ENCODE results near the gene KDM3A. TPM values are rescaled to one million over a fixed set of nuclear protein-coding genes. Genes with fewer than 3 reads are reported as not detected.

Gene KDM3A
- total RNA-seq (10 to 100 TPM; 41.3 to 54.3 (median 47.1) TPM), polyA plus RNA-seq (21.0 TPM)
- long read RNA-seq, donor 1, full-length matches to known transcripts = 11 of 32 reads
- long read RNA-seq, donor 1, partial matches to known transcripts = 12 of 32 reads
- long read RNA-seq, donor 1, other reads (novel, unspliced or antisense) = 9 of 32 reads
- long read RNA-seq, donor 2, full-length matches to known transcripts = 13 of 21 reads
- long read RNA-seq, donor 2, partial matches to known transcripts = 5 of 21 reads
- long read RNA-seq, donor 2, other reads (novel, unspliced or antisense) = 3 of 21 reads
- long read RNA-seq, donor 3, full-length matches to known transcripts = 51 of 105 reads
- long read RNA-seq, donor 3, partial matches to known transcripts = 33 of 105 reads
- long read RNA-seq, donor 3, other reads (novel, unspliced or antisense) = 21 of 105 reads
- long read RNA-seq, donor 4, full-length matches to known transcripts = 15 of 25 reads
- long read RNA-seq, donor 4, partial matches to known transcripts = 3 of 25 reads
- long read RNA-seq, donor 4, other reads (novel, unspliced or antisense) = 7 of 25 reads

GRCh38 chr2:86440631-86441391, at the start of gene KDM3A:
TSS of gene KDM3A (plus strand) at chr2:86441371. CDS start at chr2:86442048, 677 bp downstream.
- peak within 1 kb of the TSS; percentile 99 for H3K4me3 ChIP-seq (ENCODE audit: low read length)
- H3K27ac ChIP-seq (ENCODE audit: low read length) = peak within 1 kb of the TSS; percentile 100
- intact Hi-C loops (cut with DNase I) = loop anchor here in 1 of 4 donors (10.0 kb wide), 2 partner anchors 216 to 246 kb away; partner anchors contain the start of genes IMMT and MRPL35
- H3K4me1 ChIP-seq (ENCODE audit: control insufficient read depth, insufficient read depth, low read length) = peaks cover 5% of the 10 kb centered on the region
- under 1% methylated on average over 51 of the region's 51 CpGs for WGBS
- H3K9me3 ChIP-seq (ENCODE audit: control insufficient read depth, low read length) = no peaks in the 10 kb centered on the region
- ATAC-seq (peak; percentile 96 to 97), DNase-seq (peak; percentile 100)
- H3K27me3 ChIP-seq (ENCODE audit: control insufficient read depth, insufficient read depth) = no peaks in the 10 kb centered on the region

DNA sequence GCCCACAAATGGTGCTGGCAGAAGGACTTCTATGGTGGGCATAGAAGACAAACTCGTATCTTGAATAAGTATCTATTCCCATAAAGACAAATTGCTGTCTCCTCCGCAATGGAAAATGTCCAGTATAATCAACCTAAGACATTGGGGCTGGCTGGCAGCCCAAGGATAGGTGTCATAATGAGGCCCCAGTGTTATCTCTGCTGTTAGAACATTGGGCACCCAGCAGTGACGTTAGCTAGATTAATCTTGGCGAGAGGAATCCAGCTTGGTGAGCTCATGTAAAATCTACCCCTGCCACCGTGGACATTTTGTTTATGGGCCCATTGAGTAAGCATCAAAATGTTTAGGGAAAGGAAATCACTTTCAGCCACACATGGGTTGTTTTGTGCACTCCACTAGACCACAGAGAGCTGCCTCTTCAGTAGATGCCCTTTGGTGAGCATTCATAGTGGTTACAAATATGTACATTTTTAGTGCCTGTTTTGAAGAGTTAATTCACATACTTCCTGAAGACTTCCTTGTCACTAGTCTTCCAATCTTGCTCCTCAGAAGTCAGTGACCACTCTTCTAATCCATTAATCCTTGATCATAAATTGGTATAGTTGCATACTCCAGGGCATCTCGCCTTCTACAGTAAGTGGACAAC, 48.2 kb upstream of the KDM3A start:
- intact Hi-C loops (cut with DNase I) = no loop called here

GRCh38 chr2:86393521-86394491, 47.4 kb upstream of the KDM3A start:
- no peaks in the 10 kb centered on the region for H3K4me1 ChIP-seq (ENCODE audit: control insufficient read depth, insufficient read depth, low read length)
- H3K27me3 ChIP-seq (ENCODE audit: control insufficient read depth, insufficient read depth) = no peaks in the 10 kb centered on the region
- ATAC-seq = peak; percentile 80 to 91
- peak overlapping the region; percentile 95 for H3K27ac ChIP-seq (ENCODE audit: low read length)
- H3K9me3 ChIP-seq (ENCODE audit: control insufficient read depth, low read length) = no peaks in the 10 kb centered on the region
- WGBS = 31% methylated on average over 1 of the region's 1 CpG
- peak in 1 of 3 donors; percentile 62 for DNase-seq
- intact Hi-C loops (cut with DNase I) = no loop called here
- no peak overlapping the region for H3K4me3 ChIP-seq (ENCODE audit: low read length)

More for the DNA sequence above, 48.2 kb upstream of the KDM3A start:
- H3K27ac ChIP-seq (ENCODE audit: low read length) = peak overlapping the region; percentile 95
- peak; percentile 74 to 85 for ATAC-seq
- no peaks in the 10 kb centered on the region for H3K9me3 ChIP-seq (ENCODE audit: control insufficient read depth, low read length)
- no peaks in the 10 kb centered on the region for H3K27me3 ChIP-seq (ENCODE audit: control insufficient read depth, insufficient read depth)
- DNase-seq = peak in 2 of 3 donors; percentile 33 to 69
- WGBS = 63% methylated on average over 6 of the region's 6 CpGs
- H3K4me3 ChIP-seq (ENCODE audit: low read length) = no peak overlapping the region
- H3K4me1 ChIP-seq (ENCODE audit: control insufficient read depth, insufficient read depth, low read length) = no peaks in the 10 kb centered on the region

DNA sequence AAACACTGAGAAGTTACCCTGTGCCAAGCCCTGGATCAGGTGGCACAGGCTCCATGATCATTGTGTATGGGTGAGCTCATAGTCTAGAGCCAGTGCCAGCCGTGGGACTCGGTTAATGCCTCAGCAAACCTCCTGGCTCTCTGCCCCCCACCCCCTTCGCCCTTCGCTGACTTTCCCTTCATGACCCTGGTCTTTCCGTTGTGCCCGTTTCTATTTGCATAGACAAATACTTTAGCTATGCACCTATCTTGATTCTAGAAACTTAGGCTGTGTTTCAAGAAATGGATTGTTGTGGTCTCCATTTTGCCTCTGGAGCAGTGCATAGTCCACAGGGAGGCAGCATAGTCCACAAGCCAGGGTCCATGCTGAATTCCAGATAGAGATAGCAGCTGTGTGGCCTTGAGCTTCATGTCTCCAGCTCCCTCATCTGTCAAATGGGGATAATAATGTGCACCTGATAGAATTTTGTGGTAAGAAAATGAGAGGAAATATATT, 44.8 kb upstream of the KDM3A start:
- H3K4me3 ChIP-seq (ENCODE audit: low read length) = no peak overlapping the region
- no peaks in the 10 kb centered on the region for H3K9me3 ChIP-seq (ENCODE audit: control insufficient read depth, low read length)
- 83% methylated on average over 6 of the region's 6 CpGs for WGBS
- ATAC-seq (peak in 1 of 2 donors; percentile 44), DNase-seq (no peak)
- H3K27me3 ChIP-seq (ENCODE audit: control insufficient read depth, insufficient read depth) = no peaks in the 10 kb centered on the region
- intact Hi-C loops (cut with DNase I) = no loop called here
- H3K4me1 ChIP-seq (ENCODE audit: control insufficient read depth, insufficient read depth, low read length) = no peaks in the 10 kb centered on the region
- no peak overlapping the region for H3K27ac ChIP-seq (ENCODE audit: low read length)

- no peak for ATAC-seq
- Histone ChIP-seq H3K9me3 (ENCODE audit: control insufficient read depth, low read length) (no peaks in the 10 kb centered on the region), H3K27ac (ENCODE audit: low read length) (no peak overlapping the region), H3K4me3 (ENCODE audit: low read length) (no peak overlapping the region), H3K27me3 (ENCODE audit: control insufficient read depth, insufficient read depth) (no peaks in the 10 kb centered on the region), H3K4me1 (ENCODE audit: control insufficient read depth, insufficient read depth, low read length) (no peaks in the 10 kb centered on the region)
- WGBS = 48% methylated on average over 6 of the region's 6 CpGs
- intact Hi-C loops (cut with DNase I) = no loop called here
- DNase-seq = no peak
Measured at GRCh38 chr2:86397986-86398385, 43.2 kb upstream of the KDM3A start.

GRCh38 chr2:86398500-86399474, 42.4 kb upstream of the KDM3A start:
- Histone ChIP-seq H3K4me1 (ENCODE audit: control insufficient read depth, insufficient read depth, low read length) (no peaks in the 10 kb centered on the region), H3K9me3 (ENCODE audit: control insufficient read depth, low read length) (no peaks in the 10 kb centered on the region), H3K4me3 (ENCODE audit: low read length) (no peak overlapping the region), H3K27me3 (ENCODE audit: control insufficient read depth, insufficient read depth) (no peaks in the 10 kb centered on the region), H3K27ac (ENCODE audit: low read length) (no peak overlapping the region)
- intact Hi-C loops (cut with DNase I) = no loop called here
- WGBS = 91% methylated on average over 7 of the region's 7 CpGs
- DNase-seq = no peak
- no peak for ATAC-seq

GRCh38 chr2:86400321-86400720, 40.9 kb upstream of the KDM3A start:
- WGBS = 58% methylated on average over 1 of the region's 1 CpG
- ATAC-seq (no peak), DNase-seq (no peak)
- no peak overlapping the region for H3K4me3 ChIP-seq (ENCODE audit: low read length)
- H3K27ac ChIP-seq (ENCODE audit: low read length) = no peak overlapping the region
- H3K9me3 ChIP-seq (ENCODE audit: control insufficient read depth, low read length) = no peaks in the 10 kb centered on the region
- no peaks in the 10 kb centered on the region for H3K4me1 ChIP-seq (ENCODE audit: control insufficient read depth, insufficient read depth, low read length)
- intact Hi-C loops (cut with DNase I) = no loop called here
- no peaks in the 10 kb centered on the region for H3K27me3 ChIP-seq (ENCODE audit: control insufficient read depth, insufficient read depth)

DNA sequence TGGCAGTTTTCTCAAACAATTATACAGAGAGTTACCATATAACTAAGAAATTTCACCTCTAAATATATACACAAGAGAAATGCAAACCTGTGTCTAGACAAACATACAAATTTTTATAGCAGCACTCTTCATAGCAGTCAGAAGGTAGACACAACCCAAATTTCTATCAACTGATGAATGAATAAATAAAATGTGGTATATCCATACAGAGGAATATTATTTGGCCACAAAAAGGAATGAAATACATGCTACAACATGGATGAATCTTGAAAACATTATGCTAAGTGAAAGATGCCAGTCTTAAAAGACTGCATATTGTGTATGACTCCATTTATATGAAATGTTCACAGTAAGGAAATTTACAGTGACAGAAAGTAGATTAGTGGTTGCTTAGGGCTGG, 30.6 kb upstream of the KDM3A start:
- H3K4me1 ChIP-seq (ENCODE audit: control insufficient read depth, insufficient read depth, low read length) = no peaks in the 10 kb centered on the region

GRCh38 chr2:86411396-86411795, 29.8 kb upstream of the KDM3A start:
- no peaks in the 10 kb centered on the region for H3K4me1 ChIP-seq (ENCODE audit: control insufficient read depth, insufficient read depth, low read length)
- no peak for DNase-seq
- 79% methylated on average over 6 of the region's 6 CpGs for WGBS
- H3K4me3 ChIP-seq (ENCODE audit: low read length) = no peak overlapping the region
- H3K27me3 ChIP-seq (ENCODE audit: control insufficient read depth, insufficient read depth) = no peaks in the 10 kb centered on the region
- H3K27ac ChIP-seq (ENCODE audit: low read length) = no peak overlapping the region
- no peak for ATAC-seq
- H3K9me3 ChIP-seq (ENCODE audit: control insufficient read depth, low read length) = no peaks in the 10 kb centered on the region
- intact Hi-C loops (cut with DNase I) = no loop called here

More for the DNA sequence above, 30.6 kb upstream of the KDM3A start:
- intact Hi-C loops (cut with DNase I) = no loop called here
- no peaks in the 10 kb centered on the region for H3K9me3 ChIP-seq (ENCODE audit: control insufficient read depth, low read length)
- no peak overlapping the region for H3K4me3 ChIP-seq (ENCODE audit: low read length)
- no peak for DNase-seq
- no peak overlapping the region for H3K27ac ChIP-seq (ENCODE audit: low read length)
- no peaks in the 10 kb centered on the region for H3K27me3 ChIP-seq (ENCODE audit: control insufficient read depth, insufficient read depth)
- no peak for ATAC-seq
